ENCODE results near the gene RPLP2. TPM values are rescaled to one million over a fixed set of nuclear protein-coding genes. Genes with fewer than 3 reads are reported as not detected.

The RPLP2 gene
- total and polyA plus RNA-seq, 2 of the 4 experiments (the other 2 are of a cell fraction): 59.9 to 1,897 TPM

DNA sequence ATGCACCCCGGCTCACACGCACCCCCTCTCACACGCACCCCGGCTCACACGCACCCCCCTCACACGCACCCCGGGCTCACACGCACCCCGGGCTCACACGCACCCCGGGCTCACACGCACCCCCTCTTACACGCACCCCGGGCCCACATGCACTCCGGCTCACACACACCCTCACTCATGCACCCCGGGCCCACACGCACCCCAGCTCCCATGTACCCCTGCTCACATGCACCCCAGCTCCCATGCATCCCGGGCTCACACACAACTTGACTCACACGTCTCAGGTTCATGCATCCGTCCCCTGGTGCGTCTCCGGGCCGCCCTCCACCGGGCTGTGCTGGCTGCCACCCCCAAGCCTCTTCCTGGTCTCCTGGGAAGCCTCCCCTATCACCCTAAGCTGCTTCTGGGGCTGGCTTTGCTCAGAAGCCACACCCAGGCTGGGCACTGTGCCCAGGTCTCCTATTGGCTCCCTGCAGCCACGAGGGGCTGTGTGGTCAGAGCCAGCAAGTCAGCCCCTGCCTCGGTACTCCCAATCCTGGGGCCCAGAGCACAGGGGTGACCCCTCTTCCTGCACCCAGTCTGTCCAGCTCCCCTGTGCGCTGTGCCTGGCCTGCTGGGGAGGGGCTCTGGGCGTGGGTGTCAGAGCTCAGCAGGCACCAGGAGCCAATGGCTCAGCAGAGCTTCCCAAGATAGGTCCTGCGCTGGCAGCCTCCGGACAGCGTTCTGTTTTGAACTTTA is 49.8 kb downstream of the RPLP2 start:
- H2AFZ ChIP-seq (replicated peaks; ENCODE audit: low read length, poor library complexity): peak overlapping the region; percentile 83
- H3K9me3 ChIP-seq (ENCODE audit: control insufficient read depth, insufficient read depth, low read length): no peaks in the 10 kb centered on the region
- peak overlapping the region; percentile 66; the same call in 1 of the 2 replicates for H3K4ac ChIP-seq (ENCODE audit: low read depth, low read length)
- H3K9me1 ChIP-seq (ENCODE audit: insufficient read depth, low read length): peaks cover 3% of the 10 kb centered on the region; the same call in 1 of the 2 replicates
- no peak overlapping the region for H2BK120ac ChIP-seq (ENCODE audit: low read depth, low read length)
- H3K27ac ChIP-seq (ENCODE audit: insufficient read depth, low read length): 0 out of 2 replicates have a peak overlapping the region, but pooled peaks have one; percentile 1
- ATAC-seq (ENCODE audit: low read depth): peak; percentile 87
- H4K91ac ChIP-seq (ENCODE audit: insufficient read depth, low read depth, low read length): 0 out of 2 replicates have a peak overlapping the region, but pooled peaks have one; percentile 2
- no peak overlapping the region for H3K56ac ChIP-seq (ENCODE audit: extremely low read depth, insufficient read depth, low read length)
- intact Hi-C loops (cut with micrococcal nuclease) (no loop called here), dilution Hi-C loops (cut with HindIII; ENCODE audit: low sequenced_read_pairs, unreplicated experiment) (no loop called here), in situ Hi-C loops (cut with MboI; ENCODE audit: low sequenced_read_pairs) (no loop called here)
- no peak overlapping the region for H2BK15ac ChIP-seq (ENCODE audit: low read depth, low read length)
- H2AK9ac ChIP-seq (replicated peaks; ENCODE audit: low read depth, low read length, poor library complexity): peak overlapping the region; percentile 53
- TF ChIP-seq FOS (IDR thresholded peaks at IDR 0.05; ENCODE audit: low read depth, low read length) (no peak), MXI1 (IDR thresholded peaks at IDR 0.05; ENCODE audit: borderline replicate concordance, low read depth, low read length) (no peak), USF2 (IDR thresholded peaks at IDR 0.05; ENCODE audit: low read depth, low read length) (peak; percentile 97), CHD1 (IDR thresholded peaks at IDR 0.05; ENCODE audit: low read depth, low read length) (no peak)
- no peak overlapping the region for H3K14ac ChIP-seq (replicated peaks; ENCODE audit: low read depth, low read length)
- ChIA-PET POLR2A (ENCODE audit: unreplicated experiment) (interaction anchor here (0.6 to 1.3 kb wide), 2 partner anchors 15 to 724 kb away, joined by 3 to 12 read pairs; no protein-coding TSS in a partner anchor), CTCF (no interaction called here)
- H2AK5ac ChIP-seq (ENCODE audit: low read depth, low read length): peak overlapping the region; percentile 80
- no peaks in the 10 kb centered on the region for H3K27me3 ChIP-seq (ENCODE audit: control insufficient read depth, insufficient read depth, low read length)
- no peak overlapping the region for H4K5ac ChIP-seq (ENCODE audit: low read depth, low read length)
- H3K4me1 ChIP-seq (ENCODE audit: control insufficient read depth, insufficient read depth, low read length): peaks cover 12% of the 10 kb centered on the region
- H3K79me1 ChIP-seq (ENCODE audit: low read depth in 1 of 2, low read length in 2 of 2): peaks cover 24 to 83% of the 10 kb centered on the region in 2 experiments
- DNase-seq: peak; percentile 85
- 35% methylated on average over 16 of the region's 31 CpGs; no CpG with 5 or more reads in 1 of the 2 experiments for WGBS, 2 experiments (ENCODE audit: extremely low coverage in 2 of 2, insufficient read length in 1 of 2)
- H3K23ac ChIP-seq (ENCODE audit: low read depth, low read length): no peak overlapping the region
- peaks cover 68% of the 10 kb centered on the region for H4K20me1 ChIP-seq (ENCODE audit: insufficient read depth, low read length)
- no TSS peak for BruUV-seq (replicated peaks)
- H2BK5ac ChIP-seq (ENCODE audit: low read depth, low read length, poor library complexity, severe bottlenecking): no peak overlapping the region
- H4K8ac ChIP-seq (ENCODE audit: low read depth in 2 of 2, low read length in 2 of 2): peak overlapping the region in 1 of 2 experiments; percentile 63; a peak in 1 of 4 replicates
- peak overlapping the region; percentile 9; the same call in 1 of the 2 replicates for H3K4me3 ChIP-seq (ENCODE audit: insufficient read depth, low read depth, low read length)
- H3K36me3 ChIP-seq (ENCODE audit: control insufficient read depth, insufficient read depth, low read length): peaks cover 30% of the 10 kb centered on the region
- H3K18ac ChIP-seq (ENCODE audit: low read depth, low read length): no peak overlapping the region
- H3K9ac ChIP-seq (ENCODE audit: low read depth, low read length): no peak overlapping the region
- H3K4me2 ChIP-seq (ENCODE audit: low read depth, low read length): peak overlapping the region; percentile 47; the same call in 1 of the 2 replicates
- H2BK20ac ChIP-seq (ENCODE audit: low read depth, low read length): no peak overlapping the region
